Osteocyte (in vitro differentiated cells): Measurements from ENCODE around the gene LRRC15. TPM values are rescaled to one million over a fixed set of nuclear protein-coding genes. Genes with fewer than 3 reads are reported as not detected.

Experiments used
- DNase-seq: peaks from one replicate; pipeline ENCODE4 v3.0.0; 2021; ENCODE audit warnings: mixed read lengths; ENCODE audit not compliant: unreplicated experiment; ENCODE audit errors: extremely low spot score
- H3K27ac Mint-ChIP-seq: one replicate; pipeline ENCODE4 v1.8.0; 2021; ENCODE audit warnings: mild to moderate bottlenecking, mixed read lengths; ENCODE audit not compliant: unreplicated experiment
- H3K27me3 Mint-ChIP-seq: one replicate; pipeline ENCODE4 v1.8.0; 2021; ENCODE audit warnings: mixed read lengths; ENCODE audit not compliant: unreplicated experiment
- H3K36me3 Mint-ChIP-seq: one replicate; pipeline ENCODE4 v1.8.0; 2021; ENCODE audit warnings: mixed read lengths; ENCODE audit not compliant: unreplicated experiment
- H3K4me1 Mint-ChIP-seq: one replicate; pipeline ENCODE4 v1.8.0; 2021; ENCODE audit warnings: mixed read lengths; ENCODE audit not compliant: unreplicated experiment
- H3K4me3 Mint-ChIP-seq: one replicate; pipeline ENCODE4 v1.8.0; 2021; ENCODE audit warnings: mild to moderate bottlenecking, moderate library complexity, mixed read lengths; ENCODE audit not compliant: unreplicated experiment
- H3K9me3 Mint-ChIP-seq: one replicate; pipeline ENCODE4 v1.8.0; 2021; ENCODE audit warnings: mixed read lengths; ENCODE audit not compliant: unreplicated experiment
- CTCF ChIP-seq: fragments of 200-600 bp; sonication (generic); IDR thresholded peaks from 2 replicates; pipeline ENCODE4 v1.5.0; 2021; ENCODE audit warnings: antibody characterized with exemption, mild to moderate bottlenecking, moderate library complexity
- total RNA-seq: library from RNA; stranded (reverse); gene quantifications from 2 replicates; pipeline ENCODE4 v1.2.1, GENCODE V29; 2021

Gene LRRC15
- total RNA-seq, 1 donor from 2014 or later: 0.27 TPM

- Mint-ChIP-seq H3K9me3 (no peaks in the 10 kb centered on the region), H3K27me3 (peaks cover 43% of the 10 kb centered on the region), H3K36me3 (no peaks in the 10 kb centered on the region), H3K27ac (no peak overlapping the region), H3K4me3 (no peak overlapping the region), H3K4me1 (peaks cover 8% of the 10 kb centered on the region)
- no peak for TF ChIP-seq CTCF
- DNase-seq: no peak
Measured at GRCh38 chr3:194305356-194306108, 64.0 kb downstream of the LRRC15 start.

Other genes starting within 250 kb of the LRRC15 start
- 41.0 and 51.6 TPM in 2 replicates for gene HES1, start 233.6 kb downstream of the LRRC15 start, total RNA-seq
- not detected in 2 replicates for gene CPN2, start 18.4 kb downstream of the LRRC15 start, total RNA-seq
- gene GP5, start 29.5 kb upstream of the LRRC15 start, total RNA-seq: 0.10 TPM in 1 of 2 replicates, not detected in the other
- 59.7 and 63.1 TPM in 2 replicates for gene ATP13A3, start 117.3 kb upstream of the LRRC15 start, total RNA-seq